ENCODE measurements around the gene NAGPA. TPM values are rescaled to one million over a fixed set of nuclear protein-coding genes. Genes with fewer than 3 reads are reported as not detected.

The NAGPA gene
- total and polyA plus RNA-seq, 2 donors from 2014 or later = 13.8 to 14.5 TPM

DNA sequence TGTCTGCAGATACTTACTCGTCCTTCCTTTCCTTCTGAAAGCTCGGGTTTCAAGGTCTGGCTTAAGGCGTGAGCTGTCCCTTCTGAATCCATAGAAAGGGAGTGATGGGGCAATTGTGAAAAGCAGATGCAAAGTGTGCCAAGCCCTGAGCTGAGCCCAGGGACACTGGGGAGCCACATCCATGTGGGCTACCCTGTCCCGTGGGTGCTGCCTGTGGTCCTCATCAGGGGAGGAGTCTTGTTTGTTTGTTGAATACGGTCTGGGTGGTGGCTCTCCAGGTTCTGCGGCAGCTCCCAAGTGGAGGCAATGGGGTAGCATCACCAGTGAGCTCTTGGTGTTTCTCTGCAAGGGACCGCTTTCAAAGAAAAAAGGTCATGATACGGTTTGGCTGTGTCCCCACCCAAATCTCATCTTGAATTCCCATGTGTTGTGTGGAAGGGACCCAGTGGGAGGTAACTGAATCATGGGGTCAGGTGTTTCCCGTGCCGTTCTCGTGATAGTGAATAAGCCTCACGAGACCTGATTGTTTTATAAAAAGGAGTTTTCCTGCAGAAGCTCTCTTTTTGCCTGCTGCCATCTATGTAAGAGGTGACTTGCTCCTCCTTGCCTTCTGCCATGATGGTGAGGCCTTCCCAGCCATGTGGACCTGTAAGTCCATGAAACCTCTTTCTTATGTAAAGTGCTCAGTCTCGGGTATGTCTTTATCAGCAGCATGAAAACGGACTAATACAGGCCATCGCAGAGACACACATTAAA is 36.9 kb upstream of the NAGPA start:
- H3K9ac ChIP-seq (ENCODE audit: low read length in 3 of 3) = no peak overlapping the region

DNA sequence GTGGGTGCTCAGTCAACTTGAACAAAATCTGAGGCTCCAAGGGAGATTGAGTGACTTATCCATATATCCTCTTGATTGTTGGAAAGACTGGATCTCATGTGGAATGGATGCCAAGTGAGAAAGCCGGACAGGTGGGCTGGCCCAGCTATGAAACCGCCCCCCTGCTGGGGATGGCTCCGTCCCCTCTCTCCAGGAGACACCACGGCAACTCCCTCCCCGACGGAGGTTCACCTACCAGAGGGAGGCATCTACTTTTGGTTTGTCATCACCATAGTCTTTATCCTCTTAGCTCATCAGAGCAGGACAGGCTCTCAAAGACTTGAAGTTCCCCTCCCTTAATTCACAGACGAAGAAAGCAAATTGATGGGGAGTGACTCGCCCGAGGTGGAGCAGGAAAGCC is 36.1 kb upstream of the NAGPA start:
- Histone ChIP-seq H3K27me3 (ENCODE audit: control insufficient read depth, insufficient read depth, low read length) (no peaks in the 10 kb centered on the region), H3K27ac (ENCODE audit: low read depth in 2 of 2, low read length in 2 of 2) (no peak overlapping the region), H3K4me3 (ENCODE audit: low read length in 3 of 3) (no peak overlapping the region), H3K9me3 (ENCODE audit: control insufficient read depth in 2 of 3, insufficient read depth in 1 of 3, low read length in 3 of 3) (no peaks in the 10 kb centered on the region), H3K4me1 (ENCODE audit: control insufficient read depth in 2 of 3, insufficient read depth in 2 of 3, low read depth in 1 of 3, low read length in 3 of 3) (peaks cover 0 to 10% (median 6%) of the 10 kb centered on the region in 3 donors), H3K9ac (ENCODE audit: low read length in 3 of 3) (no peak overlapping the region), H3K36me3 (ENCODE audit: control insufficient read depth in 2 of 3, insufficient read depth in 3 of 3, low read length in 3 of 3) (no peaks in the 10 kb centered on the region)
- intact Hi-C loops (cut with DNase I) = no loop called here
- FAIRE-seq (no peak), DNase-seq (peak in 1 of 5 donors; percentile 24)
- TF ChIP-seq, protein P1, sequence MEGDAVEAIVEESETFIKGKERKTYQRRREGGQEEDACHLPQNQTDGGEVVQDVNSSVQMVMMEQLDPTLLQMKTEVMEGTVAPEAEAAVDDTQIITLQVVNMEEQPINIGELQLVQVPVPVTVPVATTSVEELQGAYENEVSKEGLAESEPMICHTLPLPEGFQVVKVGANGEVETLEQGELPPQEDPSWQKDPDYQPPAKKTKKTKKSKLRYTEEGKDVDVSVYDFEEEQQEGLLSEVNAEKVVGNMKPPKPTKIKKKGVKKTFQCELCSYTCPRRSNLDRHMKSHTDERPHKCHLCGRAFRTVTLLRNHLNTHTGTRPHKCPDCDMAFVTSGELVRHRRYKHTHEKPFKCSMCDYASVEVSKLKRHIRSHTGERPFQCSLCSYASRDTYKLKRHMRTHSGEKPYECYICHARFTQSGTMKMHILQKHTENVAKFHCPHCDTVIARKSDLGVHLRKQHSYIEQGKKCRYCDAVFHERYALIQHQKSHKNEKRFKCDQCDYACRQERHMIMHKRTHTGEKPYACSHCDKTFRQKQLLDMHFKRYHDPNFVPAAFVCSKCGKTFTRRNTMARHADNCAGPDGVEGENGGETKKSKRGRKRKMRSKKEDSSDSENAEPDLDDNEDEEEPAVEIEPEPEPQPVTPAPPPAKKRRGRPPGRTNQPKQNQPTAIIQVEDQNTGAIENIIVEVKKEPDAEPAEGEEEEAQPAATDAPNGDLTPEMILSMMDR (IDR thresholded peaks at IDR 0.05; ENCODE audit: borderline replicate concordance, extremely low read depth, insufficient read depth) = no peak

More for the DNA sequence above, 36.9 kb upstream of the NAGPA start:
- intact Hi-C loops (cut with DNase I) = no loop called here
- Histone ChIP-seq H3K9me3 (ENCODE audit: control insufficient read depth in 2 of 3, insufficient read depth in 1 of 3, low read length in 3 of 3) (no peaks in the 10 kb centered on the region), H3K36me3 (ENCODE audit: control insufficient read depth in 2 of 3, insufficient read depth in 3 of 3, low read length in 3 of 3) (peaks cover 0 to 6% (median 0%) of the 10 kb centered on the region in 3 donors), H3K27me3 (ENCODE audit: control insufficient read depth, insufficient read depth, low read length) (no peaks in the 10 kb centered on the region), H3K4me1 (ENCODE audit: control insufficient read depth in 2 of 3, insufficient read depth in 2 of 3, low read depth in 1 of 3, low read length in 3 of 3) (peaks cover 0 to 10% (median 6%) of the 10 kb centered on the region in 3 donors), H3K4me3 (ENCODE audit: low read length in 3 of 3) (no peak overlapping the region), H3K27ac (ENCODE audit: low read depth in 2 of 2, low read length in 2 of 2) (no peak overlapping the region)
- TF ChIP-seq, protein P1 (IDR thresholded peaks at IDR 0.05; ENCODE audit: borderline replicate concordance, extremely low read depth, insufficient read depth) = no peak
- peak in 1 of 5 donors; percentile 24 for DNase-seq
- FAIRE-seq = no peak

DNA sequence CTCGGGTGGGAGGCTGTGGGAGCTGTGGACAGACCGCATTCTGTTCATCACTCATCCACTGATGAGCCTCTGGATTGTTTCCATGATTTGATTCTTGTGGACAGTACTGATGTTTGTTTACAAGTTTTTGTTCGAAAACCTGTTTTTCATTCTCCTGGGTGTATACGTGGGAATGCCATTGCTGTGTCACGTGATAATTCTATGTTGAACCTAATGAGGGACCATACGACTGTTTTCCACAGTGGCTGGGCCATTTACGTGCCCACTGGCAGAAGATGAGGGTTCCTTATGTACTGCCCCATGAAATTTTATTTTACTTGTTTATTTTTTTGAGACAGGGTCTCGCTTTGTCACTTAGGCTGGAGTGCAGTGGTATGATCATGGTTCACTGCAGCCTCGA is 35.3 kb upstream of the NAGPA start:
- intact Hi-C loops (cut with DNase I) = no loop called here
- no peaks in the 10 kb centered on the region for H3K9me3 ChIP-seq (ENCODE audit: control insufficient read depth in 2 of 3, insufficient read depth in 1 of 3, low read length in 3 of 3)
- H3K36me3 ChIP-seq (ENCODE audit: control insufficient read depth in 2 of 3, insufficient read depth in 3 of 3, low read length in 3 of 3) = no peaks in the 10 kb centered on the region
- no peak for FAIRE-seq
- H3K9ac ChIP-seq (ENCODE audit: low read length in 3 of 3) = no peak overlapping the region
- no peak overlapping the region for H3K27ac ChIP-seq (ENCODE audit: low read depth in 2 of 2, low read length in 2 of 2)
- DNase-seq = no peak
- H3K4me3 ChIP-seq (ENCODE audit: low read length in 3 of 3) = no peak overlapping the region
- TF ChIP-seq, protein P1 (IDR thresholded peaks at IDR 0.05; ENCODE audit: borderline replicate concordance, extremely low read depth, insufficient read depth) = no peak
- H3K4me1 ChIP-seq (ENCODE audit: control insufficient read depth in 2 of 3, insufficient read depth in 2 of 3, low read depth in 1 of 3, low read length in 3 of 3) = peaks cover 0 to 10% (median 6%) of the 10 kb centered on the region in 3 donors
- no peaks in the 10 kb centered on the region for H3K27me3 ChIP-seq (ENCODE audit: control insufficient read depth, insufficient read depth, low read length)

Measured in kidney (tissue), 14 donors.